Bronchial epithelial cell (primary cell): ENCODE results near the gene AGPS. TPM values are rescaled to one million over a fixed set of nuclear protein-coding genes. Genes with fewer than 3 reads are reported as not detected.

Experiments
- DNase-seq: peaks from one replicate; pipeline ENCODE4 v3.0.0-alpha.2; 2010; ENCODE audit warnings: low read depth
- FAIRE-seq: peaks from 2 replicates; lab custom pipeline; 2011; peaks lifted over from hg19 to GRCh38; lab: Jason Lieb, UNC
- H3K27me3 ChIP-seq: 2 replicates; pipeline ENCODE4 v1.5.1; 2011; ENCODE audit warnings: low read length; ENCODE audit not compliant: control insufficient read depth, insufficient read depth
- H3K36me3 ChIP-seq: 2 replicates; pipeline ENCODE4 v1.5.1; 2011; ENCODE audit warnings: low read length; ENCODE audit not compliant: control insufficient read depth, insufficient read depth
- H3K4me3 ChIP-seq: 2 replicates; pipeline ENCODE4 v1.5.1; 2011; ENCODE audit warnings: mild to moderate bottlenecking, low read depth, low read length, control low read depth
- total RNA-seq: library from RNA; depleted of rRNA; stranded (reverse); fragments of >200 nt; gene quantifications from 2 replicates; pipeline ENCODE4 v1.2.1, GENCODE V29; 2014
- TF ChIP-seq, protein P1 (sequence below): IDR thresholded peaks from 2 replicates; pipeline ENCODE4 v1.5.1; 2011; ENCODE audit warnings: mild to moderate bottlenecking, moderate library complexity, low read length, control low read depth, inconsistent platforms; ENCODE audit not compliant: insufficient read depth, severe bottlenecking

AGPS gene
- total RNA-seq, 1 donor from 2014 or later, result 34.8 TPM

DNA sequence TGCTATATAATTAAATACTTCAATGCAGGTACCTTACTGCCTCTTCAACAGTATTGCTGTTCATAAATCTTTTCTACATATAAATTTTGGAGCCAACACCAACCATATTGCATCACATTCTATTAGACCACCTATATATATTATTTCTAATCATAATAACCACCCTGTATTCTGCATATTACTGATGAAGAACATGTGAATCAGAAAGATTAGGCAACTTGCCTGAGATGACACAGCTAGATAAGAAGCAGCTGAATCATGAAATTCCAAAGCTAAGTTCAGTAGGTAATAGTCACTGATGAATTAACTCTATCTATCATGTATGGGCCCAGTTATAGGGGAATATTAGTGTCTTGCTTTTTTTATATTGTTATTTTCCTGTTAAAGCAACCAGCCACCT, 161.8 kb downstream of the AGPS start:
- Histone ChIP-seq H3K27me3 (no peaks in the 10 kb centered on the region), H3K4me3 (no peak overlapping the region), H3K36me3 (no peaks in the 10 kb centered on the region)
- FAIRE-seq, result no peak
- DNase-seq, result peak; percentile 72
- TF ChIP-seq, protein P1, sequence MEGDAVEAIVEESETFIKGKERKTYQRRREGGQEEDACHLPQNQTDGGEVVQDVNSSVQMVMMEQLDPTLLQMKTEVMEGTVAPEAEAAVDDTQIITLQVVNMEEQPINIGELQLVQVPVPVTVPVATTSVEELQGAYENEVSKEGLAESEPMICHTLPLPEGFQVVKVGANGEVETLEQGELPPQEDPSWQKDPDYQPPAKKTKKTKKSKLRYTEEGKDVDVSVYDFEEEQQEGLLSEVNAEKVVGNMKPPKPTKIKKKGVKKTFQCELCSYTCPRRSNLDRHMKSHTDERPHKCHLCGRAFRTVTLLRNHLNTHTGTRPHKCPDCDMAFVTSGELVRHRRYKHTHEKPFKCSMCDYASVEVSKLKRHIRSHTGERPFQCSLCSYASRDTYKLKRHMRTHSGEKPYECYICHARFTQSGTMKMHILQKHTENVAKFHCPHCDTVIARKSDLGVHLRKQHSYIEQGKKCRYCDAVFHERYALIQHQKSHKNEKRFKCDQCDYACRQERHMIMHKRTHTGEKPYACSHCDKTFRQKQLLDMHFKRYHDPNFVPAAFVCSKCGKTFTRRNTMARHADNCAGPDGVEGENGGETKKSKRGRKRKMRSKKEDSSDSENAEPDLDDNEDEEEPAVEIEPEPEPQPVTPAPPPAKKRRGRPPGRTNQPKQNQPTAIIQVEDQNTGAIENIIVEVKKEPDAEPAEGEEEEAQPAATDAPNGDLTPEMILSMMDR, result no peak

DNA sequence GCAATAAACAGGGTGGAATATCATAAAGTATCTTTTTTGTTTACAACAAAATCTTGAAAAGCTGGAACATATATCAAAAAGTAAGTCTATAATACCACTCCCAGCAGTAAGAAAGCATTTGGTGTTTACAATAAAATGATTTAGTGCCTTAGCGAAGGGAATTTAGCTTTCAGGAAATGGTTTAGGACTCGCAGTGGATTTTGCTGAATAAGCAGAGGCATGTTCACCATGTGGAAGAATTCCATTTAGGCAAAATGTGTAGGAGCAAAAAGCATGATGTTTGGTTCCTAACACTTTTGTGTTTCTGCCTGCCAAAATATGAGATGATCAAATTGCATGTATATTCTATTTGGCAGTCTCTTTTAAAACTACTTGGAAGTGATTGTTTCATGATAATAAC, 163.6 kb downstream of the AGPS start:
- Histone ChIP-seq H3K27me3 (no peaks in the 10 kb centered on the region), H3K4me3 (no peak overlapping the region), H3K36me3 (no peaks in the 10 kb centered on the region)
- FAIRE-seq (no peak), DNase-seq (no peak)
- TF ChIP-seq, protein P1, result no peak

DNA sequence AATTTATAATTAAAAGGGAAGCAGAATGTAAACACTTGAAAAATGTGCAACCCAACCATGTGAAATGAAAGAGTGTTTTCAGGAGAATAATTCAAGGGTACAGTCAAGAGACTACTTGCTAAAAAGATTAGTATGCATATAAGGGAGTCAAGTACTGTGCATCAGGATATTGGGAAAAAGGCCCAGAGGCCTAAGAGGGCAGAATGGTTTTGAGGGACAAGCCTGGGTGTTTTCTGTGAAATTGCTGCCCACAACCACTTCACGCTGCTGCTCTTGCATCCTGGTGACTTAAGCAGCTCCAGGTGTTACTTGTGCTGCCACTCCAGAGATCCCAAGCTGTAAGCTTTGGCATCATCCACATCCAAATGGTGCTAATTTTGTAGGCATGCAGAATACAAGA, 165.2 kb downstream of the AGPS start:
- TF ChIP-seq, protein P1, result no peak
- H3K36me3 ChIP-seq, result no peaks in the 10 kb centered on the region
- H3K4me3 ChIP-seq, result no peak overlapping the region
- H3K27me3 ChIP-seq, result no peaks in the 10 kb centered on the region
- FAIRE-seq, result no peak
- no peak for DNase-seq

DNA sequence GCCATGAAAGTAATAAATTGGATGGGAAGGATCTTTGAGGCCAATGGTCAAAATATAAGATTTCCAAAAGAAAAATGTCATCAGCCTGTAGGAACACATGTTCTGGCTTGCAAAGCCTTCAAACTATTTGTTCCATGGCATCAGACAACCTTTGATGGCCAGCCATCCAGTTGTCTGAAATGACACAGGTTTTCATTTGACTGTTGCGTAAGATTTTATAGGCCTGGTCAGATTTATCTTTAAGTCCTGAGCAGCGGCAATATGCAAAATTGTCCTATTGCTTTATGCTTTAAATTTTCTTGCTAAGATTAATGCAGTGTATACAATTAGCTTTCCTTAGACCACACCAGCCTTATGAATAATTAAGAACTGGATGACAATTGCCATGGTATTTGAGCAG, 167.1 kb downstream of the AGPS start:
- Histone ChIP-seq H3K27me3 (no peaks in the 10 kb centered on the region), H3K36me3 (no peaks in the 10 kb centered on the region), H3K4me3 (no peak overlapping the region)
- no peak for FAIRE-seq
- DNase-seq, result no peak
- TF ChIP-seq, protein P1, result no peak

- no peak for FAIRE-seq
Observed at GRCh38 chr2:177568390-177568789, 175.8 kb downstream of the AGPS start.

DNA sequence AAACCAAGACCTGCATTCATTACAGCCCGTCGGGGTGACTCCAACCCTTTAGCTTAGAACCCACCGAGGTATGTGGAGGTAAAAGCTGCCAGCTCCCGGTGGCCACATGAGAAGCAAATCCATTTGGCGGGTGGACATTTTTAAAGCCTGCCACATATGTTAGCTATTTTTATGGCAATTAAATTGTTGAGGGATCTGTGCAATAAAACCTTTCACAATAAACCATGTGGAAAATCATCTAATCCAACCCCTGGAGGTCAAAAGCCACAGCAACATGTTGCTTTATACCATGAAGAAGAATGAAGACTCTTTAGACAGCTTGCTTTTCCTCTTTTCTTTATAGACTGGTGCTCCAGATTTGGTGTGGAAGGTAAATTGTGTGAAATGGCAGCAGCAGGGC, 176.3 kb downstream of the AGPS start:
- Histone ChIP-seq H3K4me3 (no peak overlapping the region), H3K36me3 (no peaks in the 10 kb centered on the region), H3K27me3 (no peaks in the 10 kb centered on the region)
- no peak for FAIRE-seq
- DNase-seq, result no peak
- TF ChIP-seq, protein P1, result no peak

More at GRCh38 chr2:177568390-177568789, 175.8 kb downstream of the AGPS start:
- DNase-seq, result no peak
- H3K36me3 ChIP-seq, result no peaks in the 10 kb centered on the region
- H3K27me3 ChIP-seq, result no peaks in the 10 kb centered on the region
- TF ChIP-seq, protein P1, result no peak
- H3K4me3 ChIP-seq, result no peak overlapping the region
